Spinal cord (tissue), 10 donors: ENCODE data around the gene SLC43A3. TPM values are rescaled to one million over a fixed set of nuclear protein-coding genes. Genes with fewer than 3 reads are reported as not detected.
A peak's percentile ranks its signal among the peaks of the same experiment; 100 is the strongest.

Source experiments
- DNase-seq, 6 donors: peaks; one replicate each; pipeline versions ENCODE4 v3.0.0 to v3.0.0-alpha.2; 2013 to 2015; ENCODE audit warnings: low spot score in 6 of 6, low read depth in 4 of 6
- H3K27ac ChIP-seq: one replicate; pipeline ENCODE4 v1.5.1; 2013; ENCODE audit warnings: low read depth, low read length, control low read depth
- H3K27me3 ChIP-seq: one replicate; pipeline ENCODE4 v1.6.1; 2013; ENCODE audit warnings: low read length; ENCODE audit not compliant: control insufficient read depth, insufficient read depth
- H3K36me3 ChIP-seq: one replicate; pipeline ENCODE4 v1.6.1; 2013; ENCODE audit warnings: low read length; ENCODE audit not compliant: control insufficient read depth, insufficient read depth
- H3K4me1 ChIP-seq: one replicate; pipeline ENCODE4 v1.6.1; 2013; ENCODE audit warnings: low read length; ENCODE audit not compliant: control insufficient read depth, insufficient read depth
- H3K4me3 ChIP-seq: one replicate; pipeline ENCODE4 v1.5.1; 2013; ENCODE audit warnings: low read depth, low read length, control low read depth
- H3K9me3 ChIP-seq: one replicate; pipeline ENCODE4 v1.6.1; 2013; ENCODE audit warnings: low read length; ENCODE audit not compliant: control insufficient read depth, insufficient read depth
- WGBS: methylation state at CpG from one replicate; pipeline ENCODE4 v1.1.5; 2013; ENCODE audit warnings: missing lambda C conversion rate; ENCODE audit not compliant: insufficient coverage; 5-methylcytosine and 5-hydroxymethylcytosine counted together
- polyA plus RNA-seq, 2 donors: library from polyadenylated mRNA; unstranded; fragments of 120-200 nt; gene quantifications; one replicate each; pipeline ENCODE4 v1.2.1, GENCODE V29; 2013; ENCODE audit not compliant: insufficient read length in 2 of 2
- small RNA-seq: library from RNA; depleted of rRNA; stranded (forward); fragments of <200 nt; gene quantifications from one replicate; pipeline ENCODE3, GENCODE V24; 2014; ENCODE audit warnings: low replicate concordance
- total RNA-seq, 2 donors: library from RNA; depleted of rRNA in 1 of 2; stranded (reverse); fragments of 120-200 nt in 1 of 2; fragments of >200 nt in 1 of 2; gene quantifications; one replicate each; pipeline versions ENCODE4 v1.2.3 to v1.2.4, GENCODE V29; 2013 to 2014
- donor health status: healthy.

The SLC43A3 gene
- total and polyA plus RNA-seq, 4 donors = 12.2 to 20.3 (median 16.4) TPM

DNA sequence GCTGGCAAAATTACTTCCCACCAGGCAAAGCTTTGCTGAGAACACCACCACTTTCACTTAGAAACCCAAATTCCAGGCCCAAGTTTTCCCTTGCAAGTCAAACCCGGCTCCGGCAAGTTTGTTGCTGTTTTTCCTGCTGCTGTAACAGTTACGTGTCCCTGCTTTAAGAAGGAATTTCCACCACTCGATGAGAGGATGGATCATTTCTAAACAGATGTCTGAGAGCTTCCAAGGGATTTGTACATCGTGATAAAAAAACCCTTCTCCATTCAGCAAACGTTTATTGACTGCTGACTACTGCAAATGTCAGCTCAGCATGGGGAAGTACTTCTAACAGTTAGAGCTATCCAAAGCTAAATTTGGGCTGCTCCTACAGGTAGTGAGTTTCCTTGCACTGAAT is 69.1 kb downstream of the SLC43A3 start:
- no peak overlapping the region for H3K27ac ChIP-seq
- H3K27me3 ChIP-seq = no peaks in the 10 kb centered on the region
- H3K9me3 ChIP-seq = no peaks in the 10 kb centered on the region
- no peaks in the 10 kb centered on the region for H3K36me3 ChIP-seq
- peak in 2 of 6 donors; percentile 78 to 79 for DNase-seq
- peaks cover 12% of the 10 kb centered on the region for H3K4me1 ChIP-seq
- WGBS = 63% methylated on average over 3 of the region's 6 CpGs
- H3K4me3 ChIP-seq = no peak overlapping the region

DNA sequence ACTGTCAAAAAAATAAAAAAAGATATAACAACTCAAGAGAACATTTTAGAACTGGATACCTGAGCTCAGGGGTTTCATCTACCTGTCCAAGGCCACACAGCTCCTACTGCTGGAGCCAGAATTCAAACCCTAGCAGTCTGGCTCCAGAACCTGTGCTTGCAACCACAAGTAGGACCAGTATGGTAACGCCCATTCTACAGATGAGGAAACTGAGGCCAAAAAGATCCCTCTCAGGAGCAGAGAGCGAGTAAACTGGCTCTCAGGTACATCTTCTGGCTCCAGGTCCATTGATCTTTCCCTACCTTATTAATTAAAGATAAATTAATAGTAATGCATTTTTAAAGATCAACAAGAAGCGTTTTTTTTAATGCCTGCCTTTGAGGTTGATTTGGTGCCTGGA is 69.6 kb downstream of the SLC43A3 start:
- no peaks in the 10 kb centered on the region for H3K36me3 ChIP-seq
- no peak overlapping the region for H3K27ac ChIP-seq
- peaks cover 13% of the 10 kb centered on the region for H3K4me1 ChIP-seq
- no peaks in the 10 kb centered on the region for H3K27me3 ChIP-seq
- no peak for DNase-seq
- WGBS = 100% methylated on average over 1 of the region's 3 CpGs
- no peak overlapping the region for H3K4me3 ChIP-seq
- no peaks in the 10 kb centered on the region for H3K9me3 ChIP-seq

Small RNA genes within 50 kb of the gene (small RNA-seq; reads per million reads assigned to genes)
- not detected for gene RNA5SP341

Other genes with a start within 250 kb of the SLC43A3 start
- 10 to 100 TPM in 1 of 2 donors, 1 to 10 TPM in 1; 8.7 to 14.8 TPM for gene LRRC55, start 245.2 kb downstream of the SLC43A3 start, total RNA-seq
- gene LRRC55, start 245.2 kb downstream of the SLC43A3 start, polyA plus RNA-seq = 10 to 100 TPM; 30.5 to 39.3 TPM
- 10 to 100 TPM; 47.5 to 48.0 TPM for gene APLNR, start 189.9 kb downstream of the SLC43A3 start, total RNA-seq
- 10 to 100 TPM; 51.8 to 71.1 TPM for gene APLNR, start 189.9 kb downstream of the SLC43A3 start, polyA plus RNA-seq
- gene TNKS1BP1, start 102.2 kb downstream of the SLC43A3 start, total RNA-seq = 10 to 100 TPM; 17.2 to 42.2 TPM
- gene TNKS1BP1, start 102.2 kb downstream of the SLC43A3 start, polyA plus RNA-seq = 10 to 100 TPM; 44.8 to 58.3 TPM
- 10 to 100 TPM; 34.6 to 88.0 TPM for gene SSRP1, start 91.2 kb downstream of the SLC43A3 start, total RNA-seq
- 100 to 1,000 TPM; 132 to 135 TPM for gene SSRP1, start 91.2 kb downstream of the SLC43A3 start, polyA plus RNA-seq
- gene P2RX3, start 88.8 kb downstream of the SLC43A3 start, total RNA-seq = 10 to 100 TPM in 1 of 2 donors, under 1 TPM in 1; 0.50 to 11.4 TPM
- 1 to 10 TPM; 2.1 to 3.6 TPM for gene P2RX3, start 88.8 kb downstream of the SLC43A3 start, polyA plus RNA-seq
- 1 to 10 TPM in 1 of 2 donors, under 1 TPM in 1; 0.55 to 1.1 TPM for gene PRG3, start 46.0 kb downstream of the SLC43A3 start, total RNA-seq
- not detected for gene PRG3, start 46.0 kb downstream of the SLC43A3 start, polyA plus RNA-seq
- gene PRG2, start 36.5 kb downstream of the SLC43A3 start, total RNA-seq = 1 to 10 TPM; 2.4 to 6.4 TPM
- gene PRG2, start 36.5 kb downstream of the SLC43A3 start, polyA plus RNA-seq = under 1 TPM; 0.22 to 0.33 TPM
- under 1 TPM; 0.59 to 0.72 TPM for gene RTN4RL2, start 33.4 kb upstream of the SLC43A3 start, total RNA-seq
- gene RTN4RL2, start 33.4 kb upstream of the SLC43A3 start, polyA plus RNA-seq = 10 to 100 TPM in 1 of 2 donors, 1 to 10 TPM in 1; 5.0 to 10.9 TPM
- gene SLC43A1, start 88.6 kb upstream of the SLC43A3 start, total RNA-seq = 10 to 100 TPM in 1 of 2 donors, 1 to 10 TPM in 1; 5.3 to 10.4 TPM
- 1 to 10 TPM; 4.0 to 6.1 TPM for gene SLC43A1, start 88.6 kb upstream of the SLC43A3 start, polyA plus RNA-seq
- 10 to 100 TPM; 27.0 to 39.8 TPM for gene TIMM10, start 103.6 kb upstream of the SLC43A3 start, total RNA-seq
- 10 to 100 TPM; 47.7 to 52.1 TPM for gene TIMM10, start 103.6 kb upstream of the SLC43A3 start, polyA plus RNA-seq
- not detected for gene SMTNL1, start 110.5 kb upstream of the SLC43A3 start, total RNA-seq
- 1 to 10 TPM in 1 of 2 donors, under 1 TPM in 1; 0.93 to 1.6 TPM for gene SMTNL1, start 110.5 kb upstream of the SLC43A3 start, polyA plus RNA-seq
- 10 to 100 TPM; 41.5 to 76.7 TPM for gene UBE2L6, start 140.6 kb upstream of the SLC43A3 start, total RNA-seq
- gene UBE2L6, start 140.6 kb upstream of the SLC43A3 start, polyA plus RNA-seq = 100 to 1,000 TPM in 1 of 2 donors, 10 to 100 TPM in 1; 99.6 to 114 TPM
- 100 to 1,000 TPM in 1 of 2 donors, 10 to 100 TPM in 1; 35.7 to 131 TPM for gene SERPING1, start 170.6 kb upstream of the SLC43A3 start, total RNA-seq
- 100 to 1,000 TPM in 1 of 2 donors, 10 to 100 TPM in 1; 63.2 to 112 TPM for gene SERPING1, start 170.6 kb upstream of the SLC43A3 start, polyA plus RNA-seq
- gene YPEL4, start 222.8 kb upstream of the SLC43A3 start, total RNA-seq = 1 to 10 TPM; 2.6 to 3.3 TPM
- 1 to 10 TPM; 7.6 TPM for gene YPEL4, start 222.8 kb upstream of the SLC43A3 start, polyA plus RNA-seq
- 10 to 100 TPM in 1 of 2 donors, 1 to 10 TPM in 1; 9.5 to 15.8 TPM for gene CLP1, start 230.6 kb upstream of the SLC43A3 start, total RNA-seq
- 10 to 100 TPM in 1 of 2 donors, 1 to 10 TPM in 1; 9.9 to 10.6 TPM for gene CLP1, start 230.6 kb upstream of the SLC43A3 start, polyA plus RNA-seq
- gene ZDHHC5, start 241.0 kb upstream of the SLC43A3 start, total RNA-seq = 10 to 100 TPM; 22.5 to 22.8 TPM
- 10 to 100 TPM; 31.8 to 34.3 TPM for gene ZDHHC5, start 241.0 kb upstream of the SLC43A3 start, polyA plus RNA-seq